NK-92 (cell line): Measurements from ENCODE around the gene NAT9.

Experiments used
- DNase-seq: peaks from one replicate; lab custom pipeline; 2025; ENCODE audit not compliant: unreplicated experiment; lab: John Stamatoyannopoulos, UW

Gene NAT9

DNA sequence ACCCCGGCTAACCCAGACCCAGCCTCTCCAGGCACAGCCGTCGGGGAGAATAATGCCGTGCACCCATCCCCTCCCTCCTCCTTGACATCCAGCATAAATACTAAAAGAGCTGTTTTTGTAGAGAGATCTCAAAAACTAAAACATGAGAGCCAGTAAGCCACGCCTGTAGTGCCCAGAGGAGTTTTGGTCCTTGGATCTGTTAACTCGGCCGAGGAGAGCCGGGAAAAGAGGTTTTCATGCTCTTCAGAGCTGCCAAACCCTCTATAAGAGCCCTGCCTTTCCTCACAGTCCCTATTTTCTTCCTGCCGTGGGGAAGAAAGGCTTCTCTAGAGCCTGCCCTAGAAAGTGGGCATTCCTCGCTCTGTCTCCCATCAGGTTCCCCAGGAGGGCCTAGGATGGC is 30.2 kb upstream of the NAT9 start:
- DNase-seq: no peak

DNA sequence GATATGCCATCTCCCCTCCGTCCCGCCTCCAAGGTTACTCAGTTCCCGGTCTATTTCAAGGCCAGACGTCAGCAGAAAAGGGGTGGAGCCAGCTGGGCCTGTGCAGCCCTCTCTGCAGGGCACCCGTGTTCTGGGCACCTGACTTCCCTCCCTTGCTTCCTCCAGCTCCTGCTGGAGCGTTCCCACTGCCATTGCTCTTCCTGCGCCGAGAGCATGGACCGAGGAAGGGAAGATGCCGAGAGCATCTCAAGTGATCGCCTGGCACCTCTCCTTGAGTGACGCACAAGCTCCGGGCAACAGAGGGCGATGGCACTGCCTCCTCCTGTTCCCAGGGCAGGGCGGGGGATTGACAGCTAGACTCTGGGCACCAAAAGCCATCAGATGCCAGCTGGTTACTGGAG is 29.4 kb upstream of the NAT9 start:
- DNase-seq: no peak

DNA sequence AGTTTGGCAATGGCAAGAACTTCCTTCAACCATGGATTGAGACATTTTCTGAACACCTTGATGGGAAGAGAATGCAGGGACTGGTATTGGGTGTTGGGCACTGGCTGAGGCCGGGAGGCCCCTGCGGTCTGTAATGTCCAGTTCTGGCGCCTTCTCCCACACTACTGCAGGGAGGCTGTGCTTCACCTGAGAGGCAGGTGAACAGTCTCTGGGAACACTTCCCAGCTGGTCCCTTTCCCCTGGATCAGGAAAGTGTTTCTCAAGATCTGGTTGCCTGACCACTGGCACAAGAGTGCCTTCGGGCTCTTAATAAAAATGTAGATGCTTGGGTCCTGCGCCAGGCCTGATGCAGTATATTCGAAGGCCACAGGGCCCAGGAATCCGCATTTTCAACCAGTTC is 28.5 kb upstream of the NAT9 start:
- DNase-seq: no peak

DNA sequence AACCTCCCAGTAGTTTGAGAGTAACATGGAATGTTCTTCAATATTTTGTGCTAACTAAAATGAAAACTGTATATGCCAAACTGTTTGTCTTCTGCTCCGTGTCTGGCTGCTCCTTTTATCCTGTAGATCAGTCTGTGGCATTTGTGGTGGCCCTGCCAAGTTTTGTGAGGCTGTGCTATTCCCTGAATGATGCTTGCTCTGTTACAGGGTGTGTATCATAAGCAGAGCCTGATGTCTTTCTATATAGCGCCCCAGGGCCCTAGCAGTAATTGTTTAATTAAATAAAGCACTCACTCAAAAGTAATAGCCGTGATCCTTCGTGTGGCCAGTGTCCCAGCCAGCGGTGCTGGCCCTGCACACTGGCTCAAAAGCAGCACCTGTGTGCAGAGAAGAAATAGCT is 27.8 kb upstream of the NAT9 start:
- DNase-seq: no peak

DNA sequence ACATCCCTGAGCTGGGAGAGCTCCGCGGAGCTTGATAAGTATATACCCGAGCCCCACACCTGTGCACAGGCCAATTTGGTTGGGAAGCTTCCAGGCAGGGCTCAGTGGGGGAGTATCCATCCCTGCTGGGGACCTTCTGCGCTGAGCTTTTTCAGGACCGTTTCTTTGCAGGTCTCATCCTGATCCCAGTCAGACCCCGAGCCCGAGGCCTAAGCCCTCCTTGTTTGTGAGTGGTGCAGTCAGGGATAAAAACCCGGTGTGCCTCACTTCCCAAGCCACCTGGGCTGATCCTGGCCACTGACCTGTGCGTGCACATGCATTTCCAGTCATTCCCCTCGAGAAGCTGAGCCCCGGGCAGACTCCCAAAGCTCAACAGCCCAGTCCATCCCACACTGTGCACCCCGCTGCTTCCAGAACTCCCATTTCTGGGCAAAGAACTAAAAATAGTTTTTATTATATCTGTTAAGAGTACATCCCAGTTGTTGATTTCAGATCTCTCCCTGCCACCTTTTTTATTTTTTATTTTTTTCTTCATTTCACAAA is 27.3 kb upstream of the NAT9 start:
- DNase-seq: no peak

DNA sequence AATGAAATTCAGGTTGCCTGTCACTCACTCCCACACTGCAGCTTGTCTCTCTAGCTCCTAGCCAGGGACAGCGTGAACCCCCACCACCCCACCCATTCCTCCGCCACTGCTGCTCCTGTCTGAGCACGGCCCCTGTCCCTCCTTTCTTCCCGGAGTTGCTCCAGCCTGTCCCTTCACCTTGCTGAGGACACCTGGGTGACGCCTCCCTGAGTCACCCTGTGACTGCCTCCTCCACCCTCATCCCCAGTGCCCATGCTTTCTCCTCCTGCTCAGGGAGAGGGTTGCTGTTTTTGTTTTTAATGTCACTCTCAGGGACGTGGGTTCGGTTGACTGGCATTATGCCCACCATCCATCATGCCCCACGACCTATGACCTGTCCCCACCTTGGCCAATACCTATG is 25.8 kb upstream of the NAT9 start:
- DNase-seq: no peak

DNA sequence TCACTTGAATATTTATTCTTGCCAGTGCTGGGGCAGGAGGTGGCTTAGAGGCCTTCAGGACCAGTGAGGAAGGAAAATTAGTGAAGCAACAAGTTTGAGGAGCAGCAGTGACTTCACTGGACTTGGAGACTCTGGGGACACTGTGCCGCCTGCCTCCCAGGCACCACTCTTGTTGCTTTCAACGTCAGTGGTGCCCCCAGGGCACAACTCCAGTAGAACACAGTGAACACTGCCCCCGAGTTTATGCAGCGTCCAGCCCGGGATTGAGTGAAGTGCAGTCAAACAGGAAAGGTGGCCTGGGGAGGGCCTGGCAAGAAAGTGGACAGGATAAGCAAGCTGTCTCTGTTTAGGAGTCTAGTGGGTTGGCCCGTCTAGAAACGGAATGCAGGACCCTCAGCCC is 24.4 kb upstream of the NAT9 start:
- no peak for DNase-seq

DNA sequence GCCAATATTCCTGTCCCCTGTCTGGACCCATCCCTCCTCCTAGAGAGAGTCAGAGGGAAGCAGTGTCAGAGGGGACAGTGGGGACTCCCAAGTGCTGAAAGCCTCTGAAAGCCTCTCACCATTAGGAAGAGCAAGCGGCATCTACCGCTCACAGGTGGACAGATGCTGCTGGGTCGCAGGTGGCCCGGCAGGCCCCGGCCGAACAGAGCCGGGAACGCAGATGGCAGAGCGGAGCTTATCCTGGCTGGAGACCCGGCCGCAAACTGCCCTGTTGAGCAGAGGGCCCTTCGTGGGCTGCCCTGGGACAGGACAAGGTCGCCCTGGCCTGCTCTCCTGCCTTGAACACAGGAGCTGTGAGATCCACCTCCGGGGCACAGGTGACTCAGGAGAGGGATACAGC is 23.0 kb upstream of the NAT9 start:
- no peak for DNase-seq

DNA sequence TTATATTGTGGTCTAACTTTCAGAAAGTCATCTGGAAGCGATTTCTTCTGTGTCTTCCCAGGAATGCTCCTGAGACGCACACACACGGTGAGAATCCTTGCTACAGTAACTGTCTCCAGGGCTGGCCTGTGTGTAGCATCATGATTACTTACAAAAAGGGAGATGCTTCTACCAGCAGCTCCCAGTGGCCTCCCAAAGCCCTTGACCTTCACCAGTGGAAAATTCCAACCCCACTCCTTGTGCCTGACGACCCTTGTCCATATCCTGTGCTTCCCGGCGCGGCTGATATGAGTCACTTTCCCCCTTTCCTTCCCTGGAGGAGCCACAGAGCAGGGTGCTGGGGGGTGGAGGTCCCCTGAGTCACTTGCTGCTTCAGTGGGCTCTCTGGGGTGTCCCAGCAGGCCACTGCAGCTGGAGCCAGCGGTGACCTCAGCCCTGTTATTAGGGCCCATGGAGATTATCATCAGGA is 22.1 kb upstream of the NAT9 start:
- DNase-seq: no peak

DNA sequence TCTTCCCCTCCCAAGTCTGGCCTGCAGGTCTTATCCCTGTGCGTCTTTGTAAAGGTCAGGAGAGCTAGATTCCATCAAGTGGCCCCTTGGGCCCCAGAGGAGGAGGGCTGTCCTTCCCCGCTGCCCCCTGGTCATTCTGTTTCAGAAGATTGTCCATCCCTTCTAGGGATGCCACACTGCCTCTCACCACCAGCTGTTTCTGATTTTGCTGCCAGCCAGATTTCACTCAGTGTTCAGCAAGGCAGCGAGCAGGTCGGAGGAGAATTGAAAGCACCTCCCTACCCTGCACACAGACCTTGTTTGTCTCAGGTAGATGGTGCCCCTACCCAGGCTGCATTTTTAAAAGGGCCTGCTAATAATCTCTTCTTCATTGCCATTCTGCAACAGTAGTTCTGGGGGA is 21.7 kb upstream of the NAT9 start:
- no peak for DNase-seq

DNA sequence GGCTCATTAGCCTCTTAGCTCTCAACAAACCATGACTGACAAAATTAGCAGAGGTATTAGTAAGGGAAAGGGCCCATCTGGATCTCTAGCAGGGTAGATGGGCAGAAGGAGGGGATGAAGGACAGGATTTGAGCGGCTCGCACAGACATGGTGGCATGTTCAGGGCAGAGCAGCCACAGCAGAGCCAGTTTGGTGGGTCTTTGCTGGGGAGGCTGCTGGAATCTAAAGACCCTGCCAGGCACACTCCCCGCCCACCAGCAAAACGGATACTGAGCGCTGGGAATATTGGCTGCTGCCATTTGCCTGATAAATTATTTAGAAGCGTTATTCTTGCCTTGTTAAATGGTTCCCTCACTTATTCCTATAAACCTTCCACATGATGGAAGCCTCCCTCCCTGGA is 20.7 kb upstream of the NAT9 start:
- no peak for DNase-seq

DNA sequence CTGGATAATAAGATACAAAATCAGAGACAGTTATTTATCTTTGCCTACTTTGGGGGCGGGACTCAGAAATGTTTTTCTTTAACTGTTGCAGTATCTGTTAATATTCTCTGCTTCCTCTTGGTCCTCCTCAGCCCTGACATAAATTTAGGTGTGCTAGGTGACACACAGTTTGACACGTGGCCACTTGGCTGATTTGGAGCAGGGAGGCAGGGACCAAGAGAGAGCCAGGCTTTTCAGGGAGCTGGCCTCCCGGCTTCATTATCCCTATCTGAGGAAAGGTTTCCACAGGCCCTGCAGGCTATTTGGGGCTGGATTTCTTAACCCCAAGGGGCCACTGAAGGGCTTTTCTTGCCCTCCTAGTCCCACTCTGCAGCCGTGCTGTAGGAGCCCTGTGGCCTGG is 20.1 kb upstream of the NAT9 start:
- DNase-seq: no peak

DNA sequence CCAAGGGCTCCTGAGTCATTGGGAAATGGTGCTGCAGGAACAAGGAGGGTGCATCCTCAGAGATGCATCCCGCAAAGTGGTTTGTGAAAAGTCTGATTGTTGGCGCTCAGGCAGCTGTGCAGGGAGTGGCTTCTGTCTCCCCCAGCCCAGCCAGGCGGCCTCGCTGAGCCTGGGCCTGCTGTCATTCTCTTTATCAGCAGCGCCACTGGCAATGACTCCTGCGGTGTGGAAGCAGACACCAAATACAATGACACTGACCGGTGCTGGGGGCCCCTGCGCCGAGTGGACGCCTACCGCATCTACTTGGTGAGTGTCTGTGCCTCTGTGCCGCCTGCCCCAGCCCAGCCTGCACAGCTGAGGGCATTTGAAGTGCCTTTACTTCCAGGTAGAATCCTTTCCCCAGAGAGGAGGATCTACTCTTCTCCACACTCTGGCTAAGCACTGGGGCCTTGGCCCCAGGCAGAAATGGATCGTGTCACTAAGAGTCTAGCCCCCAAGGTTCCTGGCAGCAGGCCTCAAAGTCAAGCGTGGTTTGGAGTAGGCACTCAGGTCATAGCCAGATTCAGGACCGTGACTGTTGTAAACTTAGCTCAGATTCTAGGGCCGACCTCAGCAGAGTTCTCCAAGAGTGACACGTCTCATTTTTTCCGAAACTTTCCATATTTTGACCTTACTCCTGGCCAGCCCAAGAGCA is 19.3 kb upstream of the NAT9 start:
- DNase-seq: no peak

DNA sequence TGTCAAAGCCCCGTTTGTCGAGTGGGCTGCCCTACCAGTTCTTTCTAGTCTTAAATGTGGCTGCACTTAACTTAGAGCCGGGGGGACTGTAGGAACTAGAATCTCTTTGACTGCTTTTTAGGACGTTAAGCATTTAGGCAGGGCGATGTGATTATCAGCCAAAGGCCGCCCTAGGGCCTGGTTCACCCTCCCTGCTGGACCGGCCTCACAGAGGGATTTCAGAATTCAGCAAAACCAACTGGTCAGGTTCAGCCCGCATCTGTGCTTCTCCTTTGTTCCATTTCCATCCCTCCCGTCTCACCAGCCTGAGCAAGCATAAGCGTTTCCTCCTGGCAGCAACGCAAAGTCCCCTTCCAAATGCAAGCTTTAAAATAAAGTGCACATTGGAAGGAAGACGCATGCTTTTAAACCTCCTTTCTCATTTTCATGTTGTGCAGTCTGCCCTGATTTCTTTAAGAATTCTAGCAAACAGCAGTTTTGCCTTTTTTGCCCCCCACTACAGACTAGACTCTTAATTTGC is 16.5 kb upstream of the NAT9 start:
- no peak for DNase-seq

DNA sequence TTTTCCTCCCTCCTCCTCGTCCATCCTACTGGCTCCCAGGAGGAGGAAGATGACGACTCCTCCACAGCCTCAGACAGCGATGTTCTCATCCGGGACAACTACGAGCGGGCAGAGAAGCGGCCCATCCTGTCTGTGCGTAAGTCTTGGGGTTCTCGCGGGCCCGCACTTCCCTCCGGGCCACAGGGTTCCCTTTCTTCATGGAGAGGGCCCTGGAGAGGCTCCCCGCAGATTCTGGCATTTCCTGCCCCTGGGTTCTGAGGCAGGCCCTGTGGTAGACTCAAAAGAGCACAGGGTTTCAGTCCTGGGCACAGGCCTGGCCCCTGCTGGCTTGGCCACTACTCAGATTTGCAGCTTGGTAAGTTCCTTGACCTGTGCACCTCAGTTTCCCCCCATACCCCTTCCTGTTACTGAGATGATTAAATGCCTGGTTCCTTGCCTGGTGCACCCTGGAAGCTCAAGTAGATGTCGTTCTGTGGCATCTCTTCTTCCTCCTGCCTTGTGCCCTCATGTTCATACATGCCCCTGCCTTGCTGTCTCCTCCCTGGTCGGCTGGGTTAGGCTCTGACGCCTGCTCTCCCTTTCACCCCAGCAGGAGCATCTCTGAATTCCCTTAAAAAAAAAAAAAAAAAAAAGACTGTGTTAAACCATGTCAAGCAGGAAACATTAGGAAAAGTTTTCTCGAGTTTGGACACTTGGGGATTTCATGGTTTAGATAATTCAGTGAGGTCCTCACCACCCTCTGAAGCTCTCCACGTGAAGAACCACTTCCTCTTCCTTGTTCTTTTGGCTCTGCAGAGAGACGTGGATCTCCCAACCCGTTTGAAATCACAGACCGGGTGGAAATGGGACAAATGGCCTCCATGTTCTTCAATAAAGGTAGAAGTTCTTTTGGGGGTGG is 14.3 kb upstream of the NAT9 start:
- DNase-seq: no peak

DNA sequence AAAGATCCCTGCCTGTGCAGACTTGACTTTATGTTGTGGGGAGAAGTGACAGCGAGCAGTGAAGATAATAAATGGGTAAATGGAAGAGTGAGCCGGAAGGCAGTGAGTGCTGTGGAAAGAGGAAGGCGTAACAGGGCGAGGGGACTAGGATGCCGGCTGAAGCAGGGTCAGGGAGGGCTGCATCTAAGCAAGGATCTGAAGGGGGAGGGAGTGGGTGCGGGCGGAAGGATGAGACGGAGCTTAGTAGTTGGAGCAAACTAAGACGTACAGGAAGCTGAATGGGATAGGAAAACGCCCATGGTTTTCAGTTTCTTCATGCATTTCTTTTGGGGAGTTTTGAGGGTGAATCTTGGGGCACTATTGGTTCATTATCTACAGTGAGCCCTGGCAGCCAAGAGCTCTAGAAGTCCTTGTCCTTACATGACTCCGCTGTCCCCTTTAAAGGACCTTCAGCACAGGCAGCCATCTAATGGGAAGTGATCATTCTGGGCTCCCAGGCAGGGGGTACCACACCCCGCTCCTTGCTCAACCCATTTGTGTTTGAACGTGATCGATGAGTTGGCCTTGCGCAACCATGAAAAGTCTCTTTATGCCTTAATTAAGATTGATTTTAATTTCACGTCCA is 10.4 kb upstream of the NAT9 start:
- DNase-seq: no peak

DNA sequence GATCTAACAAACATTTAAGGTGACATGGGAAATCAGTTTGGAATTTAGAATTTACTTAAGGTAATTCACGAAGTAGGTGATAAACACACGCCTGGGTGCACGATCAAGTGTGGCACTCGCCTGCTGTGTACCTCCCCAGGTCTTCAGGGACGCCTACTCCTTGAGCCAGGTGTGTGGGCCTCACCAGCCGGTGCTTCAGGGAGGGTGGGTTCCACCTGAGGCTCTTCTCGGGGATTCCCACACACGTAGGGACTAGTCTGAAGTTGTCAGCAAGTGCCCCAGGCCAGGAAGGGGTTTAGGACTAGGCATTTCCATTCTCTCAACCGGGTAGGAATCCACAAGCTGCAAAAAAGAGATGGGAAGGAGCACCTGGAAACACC is 9.8 kb upstream of the NAT9 start:
- DNase-seq: no peak

DNA sequence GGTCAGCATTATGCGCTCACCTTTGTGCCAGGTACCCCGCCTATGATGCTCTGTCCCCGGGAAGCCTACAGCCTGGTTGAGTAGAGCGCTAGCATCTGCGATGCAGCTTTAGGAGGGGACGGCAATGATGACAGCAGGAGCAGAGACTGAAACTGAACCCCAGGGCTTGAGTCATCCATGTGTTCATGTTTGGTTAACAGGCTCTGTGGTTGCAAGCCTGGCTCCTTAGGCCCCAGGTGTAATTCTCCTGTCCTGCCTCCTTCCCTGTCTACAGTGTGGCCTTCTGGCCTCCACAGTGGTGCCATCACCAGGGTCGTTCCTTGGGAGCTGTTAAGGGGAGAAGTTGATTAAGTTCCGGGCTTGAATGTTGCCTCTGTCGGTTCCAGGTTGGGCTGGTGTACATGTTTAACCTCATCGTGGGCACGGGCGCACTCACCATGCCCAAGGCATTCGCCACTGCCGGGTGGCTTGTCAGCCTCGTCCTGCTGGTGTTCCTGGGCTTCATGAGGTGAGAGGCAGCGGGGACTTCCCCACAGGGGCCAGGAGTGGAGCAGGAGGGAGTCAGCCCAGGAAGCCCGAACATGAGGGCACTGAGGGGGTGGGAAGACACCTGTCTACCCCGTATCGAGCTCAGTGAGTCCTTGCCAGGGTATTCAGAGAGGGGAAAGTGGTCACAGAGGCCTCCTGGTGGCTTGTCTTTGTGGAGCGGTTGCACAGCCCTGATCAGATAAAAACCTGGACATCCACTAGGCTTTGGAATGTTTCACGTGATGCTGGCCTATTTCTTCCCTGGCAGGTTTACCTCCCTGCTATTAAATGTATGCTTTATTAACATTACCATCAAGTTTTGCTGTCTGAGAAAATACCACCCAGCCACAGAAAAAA is 9.2 kb upstream of the NAT9 start:
- DNase-seq: no peak

DNA sequence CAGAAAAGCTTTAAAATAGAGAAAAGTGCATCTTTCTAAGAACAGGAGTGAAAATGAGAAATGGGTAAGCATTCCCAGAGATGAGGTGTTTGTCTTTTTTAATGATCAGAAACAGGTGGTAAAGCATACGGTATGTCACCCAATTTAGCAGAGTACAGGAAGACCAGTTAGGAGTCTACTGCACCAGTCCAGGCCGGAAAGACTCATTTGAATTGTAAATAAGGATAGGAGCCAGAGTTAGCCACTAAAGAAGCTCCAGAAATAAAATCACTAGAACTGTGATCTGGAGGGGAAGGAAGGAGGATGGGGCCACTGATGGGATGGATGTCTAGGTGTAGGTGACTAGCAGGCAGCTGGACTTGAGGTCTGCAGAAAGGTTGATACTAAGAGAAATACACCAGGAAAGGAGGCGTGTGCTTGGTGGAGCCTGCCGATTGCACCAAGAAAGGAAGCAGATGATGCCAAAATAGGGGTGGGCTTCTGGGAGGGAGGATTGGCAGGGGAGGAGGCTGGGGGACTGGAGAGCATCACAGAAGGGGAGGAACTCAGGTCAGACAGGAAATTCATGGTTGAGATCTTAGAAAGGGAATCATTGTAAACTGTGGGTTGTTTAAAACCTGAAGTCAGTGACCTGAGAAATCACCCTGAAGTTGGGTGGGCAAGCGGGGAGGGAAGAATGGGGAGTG is 8.1 kb upstream of the NAT9 start:
- no peak for DNase-seq

DNA sequence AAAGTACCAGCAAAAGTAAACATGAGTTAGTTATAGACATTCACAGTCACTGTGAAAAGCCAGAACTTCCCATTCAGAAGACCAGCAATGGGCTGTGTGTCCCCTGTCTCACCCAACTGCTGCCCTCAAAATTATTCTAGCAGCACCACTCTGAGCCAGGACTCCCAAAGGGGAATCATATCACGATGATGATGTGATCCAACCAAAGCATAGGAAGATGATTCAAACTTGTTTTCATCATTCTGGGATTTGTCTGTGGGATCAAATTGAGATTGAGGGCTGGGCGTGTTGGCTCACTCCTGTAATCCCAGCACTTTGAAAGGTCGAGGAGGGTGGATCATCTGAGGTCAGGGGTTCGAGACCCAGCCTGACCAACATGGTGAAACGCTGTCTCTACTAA is 6.4 kb upstream of the NAT9 start:
- no peak for DNase-seq
